HepG2 (cell line): ENCODE data around the gene SCRT2. TPM values are rescaled to one million over a fixed set of nuclear protein-coding genes. Genes with fewer than 3 reads are reported as not detected.

Source experiments
- CBFB ChIP-seq: sonication (generic); formaldehyde crosslinking; IDR thresholded peaks from 2 replicates; pipeline ENCODE4 v1.4.0; 2020; ENCODE audit warnings: missing genetic modification reagents
- CBX1 ChIP-seq: IDR thresholded peaks from one replicate; pipeline ENCODE4 v1.6.1; 2016; ENCODE audit warnings: antibody characterized with exemption, low read depth
- CCDC6 ChIP-seq: sonication (generic); formaldehyde crosslinking; IDR thresholded peaks from 2 replicates; pipeline ENCODE4 v1.8.1; 2022; ENCODE audit warnings: mild to moderate bottlenecking, missing genetic modification reagents, moderate library complexity
- ELF4 ChIP-seq: sonication (generic); formaldehyde crosslinking; IDR thresholded peaks from 2 replicates; pipeline ENCODE4 v1.5.0; 2020; ENCODE audit warnings: missing genetic modification reagents, mild to moderate bottlenecking, moderate library complexity, borderline replicate concordance
- ETV5 ChIP-seq: IDR thresholded peaks from 2 replicates; pipeline ENCODE4 v1.6.1; 2018; ENCODE audit warnings: missing biosample characterization, missing genetic modification reagents, inconsistent platforms, borderline replicate concordance
- FOXA3 ChIP-seq: IDR thresholded peaks from 2 replicates; pipeline ENCODE4 v1.6.1; 2016; ENCODE audit warnings: missing genetic modification reagents, missing compliant biosample characterization
- FOXC1 ChIP-seq: sonication (generic); formaldehyde crosslinking; IDR thresholded peaks from 2 replicates; pipeline ENCODE4 v1.8.0; 2022; ENCODE audit warnings: mild to moderate bottlenecking, missing genetic modification reagents, borderline replicate concordance
- HNRNPK ChIP-seq: fragments of 200-400 bp; formaldehyde crosslinking; IDR thresholded peaks from 2 replicates; pipeline ENCODE4 v1.6.1; 2018; ENCODE audit warnings: low read length, low read depth, moderate library complexity, mild to moderate bottlenecking; ENCODE audit not compliant: poor library complexity, severe bottlenecking
- NCOA1 ChIP-seq: sonication (generic); formaldehyde crosslinking; IDR thresholded peaks from 2 replicates; pipeline ENCODE4 v1.9.0; 2021; ENCODE audit warnings: missing genetic modification reagents
- NR2C2 ChIP-seq: sonication (generic); formaldehyde crosslinking; IDR thresholded peaks from 2 replicates; pipeline ENCODE4 v1.4.0; 2020; ENCODE audit warnings: missing genetic modification reagents, mild to moderate bottlenecking, moderate library complexity, borderline replicate concordance
- PREB ChIP-seq: sonication (generic); formaldehyde crosslinking; IDR thresholded peaks from 2 replicates; pipeline ENCODE4 v1.4.0; 2020; ENCODE audit warnings: missing genetic modification reagents
- RBM22 ChIP-seq: fragments of 200-400 bp; formaldehyde crosslinking; optimal IDR thresholded peaks from 2 replicates; pipeline ENCODE3; 2017; ENCODE audit warnings: mild to moderate bottlenecking, low read length, moderate library complexity
- SMAD3 ChIP-seq: sonication (generic); formaldehyde crosslinking; IDR thresholded peaks from 2 replicates; pipeline ENCODE4 v1.4.0; 2020; ENCODE audit warnings: missing genetic modification reagents
- SMYD3 ChIP-seq: sonication (generic); formaldehyde crosslinking; IDR thresholded peaks from 2 replicates; pipeline ENCODE4 v1.8.1; 2023; ENCODE audit warnings: mild to moderate bottlenecking, missing genetic modification reagents
- SRY ChIP-seq: sonication (generic); formaldehyde crosslinking; IDR thresholded peaks from 2 replicates; pipeline ENCODE4 v1.8.0; 2022; ENCODE audit warnings: mild to moderate bottlenecking, missing genetic modification reagents
- TOPORS ChIP-seq: sonication (generic); formaldehyde crosslinking; IDR thresholded peaks from 2 replicates; pipeline ENCODE4 v1.8.0; 2023; ENCODE audit warnings: mild to moderate bottlenecking, missing genetic modification reagents
- ZFP36 ChIP-seq: fragments of 150-350 bp; IDR thresholded peaks from 2 replicates; pipeline ENCODE4 v1.6.1; 2018; ENCODE audit warnings: borderline replicate concordance, low read length, low read depth; ENCODE audit not compliant: partially characterized antibody
- ZNF276 ChIP-seq: sonication (generic); formaldehyde crosslinking; IDR thresholded peaks from 2 replicates; pipeline ENCODE4 v1.4.0; 2020; ENCODE audit warnings: mild to moderate bottlenecking, low read depth, missing genetic modification reagents
- ZNF350 ChIP-seq: sonication (generic); formaldehyde crosslinking; IDR thresholded peaks from 2 replicates; pipeline ENCODE4 v1.4.0; 2020; ENCODE audit warnings: mild to moderate bottlenecking, low read depth, missing genetic modification reagents, borderline replicate concordance
- ZNF607 ChIP-seq: sonication (generic); formaldehyde crosslinking; IDR thresholded peaks from 2 replicates; pipeline ENCODE4 v1.5.1; 2020; ENCODE audit warnings: missing genetic modification reagents, mild to moderate bottlenecking, borderline replicate concordance
- ZNF687 ChIP-seq: sonication (generic); formaldehyde crosslinking; IDR thresholded peaks from 2 replicates; pipeline ENCODE4 v1.5.1; 2020; ENCODE audit warnings: mild to moderate bottlenecking, missing genetic modification reagents, moderate library complexity
- ZNF740 ChIP-seq: sonication (generic); formaldehyde crosslinking; IDR thresholded peaks from 2 replicates; pipeline ENCODE4 v1.4.0; 2020; ENCODE audit warnings: missing genetic modification reagents
- ZNF749 ChIP-seq: sonication (generic); formaldehyde crosslinking; IDR thresholded peaks from 2 replicates; pipeline ENCODE4 v1.8.0; 2022; ENCODE audit warnings: mild to moderate bottlenecking, missing genetic modification reagents, moderate library complexity, borderline replicate concordance
- ZNF879 ChIP-seq: sonication (generic); formaldehyde crosslinking; IDR thresholded peaks from 2 replicates; pipeline ENCODE4 v1.8.1; 2023; ENCODE audit warnings: missing genetic modification reagents
- polyA plus RNA-seq, 8 experiments: library from polyadenylated mRNA; depleted of rRNA in 3 of 8; stranded (reverse) in 7 of 8; unstranded in 1 of 8; fragments of >200 nt; fragmentation: Illumina TruSeq in 4 of 8; extraction: Trizol in 4 of 8; gene quantifications; 2 replicates each; pipeline versions ENCODE4 v1.2.1 to v1.2.3, GENCODE V29; 2011 to 2016; ENCODE audit warnings: low read depth in 4 of 8, missing spikeins in 1 of 8, mixed read lengths in 1 of 8; ENCODE audit not compliant: insufficient read depth in 1 of 8
- total RNA-seq, 5 experiments: library from RNA; depleted of rRNA; stranded (reverse); fragments of >200 nt; fragmentation: Illumina TruSeq; extraction: Trizol; gene quantifications; 2 replicates each; pipeline ENCODE4 v1.2.3, GENCODE V29; 2016; ENCODE audit warnings: low read depth in 1 of 5

Gene SCRT2
- total and polyA plus RNA-seq, 2 of the 13 experiments (the other 11 are each of a cell fraction or from before 2014, with no cell fraction given), result not detected

- TF ChIP-seq ZNF687 (CRISPR knock-in tag), result peak; percentile 79
- TF ChIP-seq PREB (CRISPR knock-in tag), result no peak
- TF ChIP-seq ZNF607, result peak; percentile 49; the same call in 1 of the 2 replicates
- TF ChIP-seq CCDC6, result peak; percentile 92
- no peak; the same call in 1 of the 2 replicates for TF ChIP-seq CBFB (CRISPR knock-in tag)
- TF ChIP-seq SRY (CRISPR knock-in tag), result peak; percentile 91; the same call in 1 of the 2 replicates
- no peak for TF ChIP-seq ZNF276 (CRISPR knock-in tag)
- TF ChIP-seq FOXA3 (CRISPR knock-in tag), result 0 out of 2 replicates have a peak, but pooled peaks have one; percentile 49
- TF ChIP-seq NCOA1 (CRISPR knock-in tag), result no peak
- peak; percentile 58; the same call in 1 of the 2 replicates for TF ChIP-seq ZNF740 (CRISPR knock-in tag)
- no peak for TF ChIP-seq RBM22
- peak; percentile 88 for TF ChIP-seq HNRNPK
- TF ChIP-seq NR2C2, result peak; percentile 80
- no peak for TF ChIP-seq ELF4 (CRISPR knock-in tag)
- TF ChIP-seq SMAD3 (CRISPR knock-in tag), result 0 out of 2 replicates have a peak, but pooled peaks have one; percentile 57
- TF ChIP-seq CBX1, result peak; percentile 49
- TF ChIP-seq ETV5 (CRISPR knock-in tag), result peak; percentile 65
- TF ChIP-seq FOXC1 (CRISPR knock-in tag), result no peak
- peak; percentile 78; the same call in 1 of the 2 replicates for TF ChIP-seq TOPORS
- TF ChIP-seq ZFP36, result no peak
- TF ChIP-seq ZNF350 (CRISPR knock-in tag), result no peak
- TF ChIP-seq ZNF879 (CRISPR knock-in tag), result no peak
- TF ChIP-seq ZNF749 (CRISPR knock-in tag), result no peak; the same call in none of the 2 replicates
- TF ChIP-seq SMYD3, result no peak
Measured at GRCh38 chr20:653110-653589, 22.5 kb downstream of the SCRT2 start, which contains the start of gene SRXN1 (continued).
